ENCODE measurements around the gene NINJ2.
"Not testable (repeated sequence)": the region's sequence is repeated elsewhere in the genome, so short reads cannot be mapped to it uniquely, and the experiment has no call there.

NINJ2 gene

GRCh38 chr12:642633-643474 lies 20.4 kb downstream of the NINJ2 start:
- peak; percentile 85 for DNase-seq (ENCODE audit: insufficient read length, low spot score)
- peak; percentile 48 for FAIRE-seq

GRCh38 chr12:641321-641720 lies 21.9 kb downstream of the NINJ2 start:
- DNase-seq (ENCODE audit: insufficient read length, low spot score); FAIRE-seq: not testable (repeated sequence)

GRCh38 chr12:640773-641172 lies 22.5 kb downstream of the NINJ2 start:
- no peak for FAIRE-seq
- DNase-seq (ENCODE audit: insufficient read length, low spot score) = no peak

GRCh38 chr12:639988-640387 lies 23.3 kb downstream of the NINJ2 start:
- DNase-seq (ENCODE audit: insufficient read length, low spot score) (no peak), FAIRE-seq (peak; percentile 68)

GRCh38 chr12:639566-639965 lies 23.7 kb downstream of the NINJ2 start:
- FAIRE-seq (peak; percentile 79), DNase-seq (ENCODE audit: insufficient read length, low spot score) (no peak)

- FAIRE-seq (peak; percentile 84), DNase-seq (ENCODE audit: insufficient read length, low spot score) (no peak)
Observed at GRCh38 chr12:638953-639557, 24.2 kb downstream of the NINJ2 start.

GRCh38 chr12:636632-637031 lies 26.6 kb downstream of the NINJ2 start:
- peak; percentile 80 for FAIRE-seq
- DNase-seq (ENCODE audit: insufficient read length, low spot score) = no peak

GRCh38 chr12:633731-634130 lies 29.5 kb downstream of the NINJ2 start:
- no peak for FAIRE-seq
- DNase-seq (ENCODE audit: insufficient read length, low spot score) = no peak

- FAIRE-seq (peak; percentile 56), DNase-seq (ENCODE audit: insufficient read length, low spot score) (no peak)
Observed at GRCh38 chr12:632102-632696, 31.0 kb downstream of the NINJ2 start.

GRCh38 chr12:630656-631632 lies 32.3 kb downstream of the NINJ2 start:
- peak; percentile 72 for FAIRE-seq

GRCh38 chr12:628742-629078 lies 34.5 kb downstream of the NINJ2 start:
- not testable (repeated sequence) for DNase-seq (ENCODE audit: insufficient read length, low spot score); FAIRE-seq

More at GRCh38 chr12:630656-631632, 32.3 kb downstream of the NINJ2 start:
- DNase-seq (ENCODE audit: insufficient read length, low spot score) = peak; percentile 60

GRCh38 chr12:627863-628741 lies 35.1 kb downstream of the NINJ2 start:
- DNase-seq (ENCODE audit: insufficient read length, low spot score) (no peak), FAIRE-seq (no peak)

GRCh38 chr12:627285-627684 lies 36.0 kb downstream of the NINJ2 start:
- FAIRE-seq (no peak), DNase-seq (ENCODE audit: insufficient read length, low spot score) (no peak)

GRCh38 chr12:625998-626397 lies 37.2 kb downstream of the NINJ2 start:
- DNase-seq (ENCODE audit: insufficient read length, low spot score) (no peak), FAIRE-seq (no peak)

GRCh38 chr12:623865-624372 lies 39.3 kb downstream of the NINJ2 start:
- FAIRE-seq (no peak), DNase-seq (ENCODE audit: insufficient read length, low spot score) (no peak)

- FAIRE-seq = no peak
- DNase-seq (ENCODE audit: insufficient read length, low spot score) = no peak
Observed at GRCh38 chr12:623172-623864, 39.9 kb downstream of the NINJ2 start.

GRCh38 chr12:622416-622815 lies 40.8 kb downstream of the NINJ2 start:
- no peak for DNase-seq (ENCODE audit: insufficient read length, low spot score)
- FAIRE-seq = no peak

- DNase-seq (ENCODE audit: insufficient read length, low spot score) = no peak
- FAIRE-seq = no peak
Observed at GRCh38 chr12:619346-619745, 43.9 kb downstream of the NINJ2 start.

GRCh38 chr12:618605-619004 lies 44.6 kb downstream of the NINJ2 start:
- no peak for DNase-seq (ENCODE audit: insufficient read length, low spot score)
- FAIRE-seq = no peak

Data from GM19239 (cell line).